Neural cell (in vitro differentiated cells): Measurements from ENCODE around the gene CCDC24. TPM values are rescaled to one million over a fixed set of nuclear protein-coding genes. Genes with fewer than 3 reads are reported as not detected.

Experiments used
- H2AFZ ChIP-seq: fragments of 200-600, 300-800 bp; sonication (generic), shearing (Covaris generic); 2 replicates; pipeline ENCODE4 v1.6.0; 2014; ENCODE audit warnings: low read depth, mild to moderate bottlenecking, antibody characterized with exemption, low read length, moderate library complexity
- H3F3A ChIP-seq: fragments of 200-600 bp; shearing (Covaris generic); 2 replicates; pipeline ENCODE4 v1.6.1; 2016; ENCODE audit warnings: mild to moderate bottlenecking, moderate library complexity, mixed read lengths, antibody characterized with exemption, low read length; ENCODE audit not compliant: insufficient read depth, poor library complexity, severe bottlenecking
- H3K27ac ChIP-seq: fragments of 200-600, 300-800 bp; sonication (generic), shearing (Covaris generic); 2 replicates; pipeline ENCODE4 v1.5.1; 2014; ENCODE audit warnings: mild to moderate bottlenecking, low read length, moderate library complexity
- H3K27me3 ChIP-seq: fragments of 300-800, 200-600 bp; sonication (generic), shearing (Covaris generic); 2 replicates; pipeline ENCODE4 v1.6.0; 2014; ENCODE audit warnings: mild to moderate bottlenecking, low read depth, low read length, moderate library complexity; ENCODE audit not compliant: insufficient read depth
- H3K36me3 ChIP-seq: fragments of 300-800, 200-600 bp; sonication (generic), shearing (Covaris generic); 2 replicates; pipeline ENCODE4 v1.5.1; 2014; ENCODE audit warnings: mild to moderate bottlenecking, antibody characterized with exemption, low read length, moderate library complexity; ENCODE audit not compliant: insufficient read depth
- H3K4me2 ChIP-seq: fragments of 300-800, 200-600 bp; sonication (generic), shearing (Covaris generic); 2 replicates; pipeline ENCODE4 v1.6.0; 2014; ENCODE audit warnings: mild to moderate bottlenecking, low read length
- H3K4me3 ChIP-seq: fragments of 300-800, 200-600 bp; sonication (generic), shearing (Covaris generic); 2 replicates; pipeline ENCODE4 v1.5.1; 2014; ENCODE audit warnings: mild to moderate bottlenecking, low read length, moderate library complexity
- H3K79me2 ChIP-seq: fragments of 200-600 bp; shearing (Covaris generic); replicated peaks from 2 replicates; pipeline ENCODE4 v1.6.0; 2014; ENCODE audit warnings: mild to moderate bottlenecking, low read length, moderate library complexity; ENCODE audit not compliant: insufficient read depth
- H3K9ac ChIP-seq: fragments of 300-800, 200-600 bp; sonication (generic), shearing (Covaris generic); 2 replicates; pipeline ENCODE4 v1.6.1; 2016; ENCODE audit warnings: mild to moderate bottlenecking, low read length, mixed read lengths
- H3K9me2 ChIP-seq: fragments of 200-600 bp; shearing (Covaris generic); 2 replicates; pipeline ENCODE4 v1.6.1; 2016; ENCODE audit warnings: mild to moderate bottlenecking, low read length, mixed read lengths; ENCODE audit not compliant: insufficient read depth
- H3K9me3 ChIP-seq: fragments of 200-600, 300-800 bp; sonication (generic), shearing (Covaris generic); 2 replicates; pipeline ENCODE4 v1.6.1; 2016; ENCODE audit warnings: mild to moderate bottlenecking, mixed run types, low read length, moderate library complexity, mixed read lengths
- H4K20me1 ChIP-seq: fragments of 200-600 bp; shearing (Covaris generic); 2 replicates; pipeline ENCODE4 v1.6.1; 2016; ENCODE audit warnings: mild to moderate bottlenecking, mixed run types; ENCODE audit not compliant: insufficient read depth
- EP300 ChIP-seq: fragments of 450-650 bp; conservative IDR thresholded peaks from 2 replicates; pipeline ENCODE4 v1.6.1; 2014; ENCODE audit warnings: antibody characterized with exemption, mild to moderate bottlenecking, moderate library complexity; ENCODE audit not compliant: poor library complexity, severe bottlenecking
- EZH2 ChIP-seq: fragments of 200-600, 300-800 bp; shearing (Covaris generic), sonication (generic); IDR thresholded peaks from 2 replicates; pipeline ENCODE4 v1.6.1; 2014; ENCODE audit warnings: antibody characterized with exemption, low read length, borderline replicate concordance, mild to moderate bottlenecking; ENCODE audit not compliant: insufficient read depth, poor library complexity, severe bottlenecking
- MXI1 ChIP-seq: fragments of 450-650 bp; conservative IDR thresholded peaks from 2 replicates; pipeline ENCODE4 v1.6.1; 2014; ENCODE audit warnings: antibody characterized with exemption, mild to moderate bottlenecking; ENCODE audit not compliant: poor library complexity, severe bottlenecking
- POLR2AphosphoS5 ChIP-seq: IDR thresholded peaks from 2 replicates; pipeline ENCODE4 v1.6.1; 2012
- RAD21 ChIP-seq: fragments of 450-650 bp; conservative IDR thresholded peaks from 2 replicates; pipeline ENCODE4 v1.6.1; 2014; ENCODE audit warnings: antibody characterized with exemption, mild to moderate bottlenecking, moderate library complexity
- SMC3 ChIP-seq: fragments of 450-650 bp; conservative IDR thresholded peaks from 2 replicates; pipeline ENCODE4 v1.6.1; 2014; ENCODE audit warnings: antibody characterized with exemption, mild to moderate bottlenecking, moderate library complexity; ENCODE audit not compliant: poor library complexity
- TAF1 ChIP-seq: IDR thresholded peaks from 2 replicates; pipeline ENCODE4 v1.6.1; 2012; ENCODE audit warnings: low read depth
- polyA plus RNA-seq: library from polyadenylated mRNA; depleted of rRNA; stranded (reverse); fragments of >200 nt; gene quantifications from 2 replicates; pipeline ENCODE4 v1.2.3, GENCODE V29; 2014
- TF ChIP-seq, protein P1 (sequence below): IDR thresholded peaks from 2 replicates; pipeline ENCODE4 v1.6.1; 2012; ENCODE audit warnings: borderline replicate concordance
- TF ChIP-seq, protein P2 (sequence below): fragments of 450-650 bp; IDR thresholded peaks from 2 replicates; pipeline ENCODE4 v1.5.1; 2014; ENCODE audit warnings: antibody characterized with exemption, mild to moderate bottlenecking, moderate library complexity; ENCODE audit not compliant: poor library complexity, severe bottlenecking

CCDC24 gene
- polyA plus RNA-seq, 1 donor from 2014 or later = 16.5 TPM

DNA sequence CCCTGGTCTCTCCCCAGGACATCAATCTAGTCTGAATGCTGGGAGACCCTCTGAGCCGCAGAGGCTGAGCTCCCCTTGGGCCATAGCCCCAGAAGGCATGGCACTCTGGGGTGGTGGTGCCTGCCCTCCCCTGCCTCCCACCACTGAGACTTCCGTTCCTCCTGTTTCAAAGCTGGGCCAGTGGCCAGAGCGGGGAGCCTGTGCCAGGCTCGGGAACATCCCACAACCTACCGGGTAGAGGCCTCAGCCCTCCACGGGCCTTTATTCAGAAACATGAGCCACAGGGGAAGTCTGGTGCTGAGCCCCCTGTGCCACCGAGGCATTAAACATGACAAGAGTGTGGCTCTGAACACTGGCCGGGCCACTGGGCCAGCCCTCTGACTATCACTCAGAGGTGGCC is 8.1 kb downstream of the CCDC24 start:
- Histone ChIP-seq H3K27me3 (no peaks in the 10 kb centered on the region), H3K9me3 (no peaks in the 10 kb centered on the region), H3K27ac (no peak overlapping the region), H3K4me2 (no peak overlapping the region), H3K79me2 (no peaks in the 10 kb centered on the region), H3K9ac (no peak overlapping the region), H3F3A (no peaks in the 10 kb centered on the region), H2AFZ (no peak overlapping the region), H3K4me3 (no peak overlapping the region), H3K36me3 (no peaks in the 10 kb centered on the region), H3K9me2 (no peaks in the 10 kb centered on the region), H4K20me1 (no peaks in the 10 kb centered on the region)
- no peak for TF ChIP-seq EP300
- TF ChIP-seq MXI1 = no peak
- no peak for TF ChIP-seq RAD21
- TF ChIP-seq, protein P1, sequence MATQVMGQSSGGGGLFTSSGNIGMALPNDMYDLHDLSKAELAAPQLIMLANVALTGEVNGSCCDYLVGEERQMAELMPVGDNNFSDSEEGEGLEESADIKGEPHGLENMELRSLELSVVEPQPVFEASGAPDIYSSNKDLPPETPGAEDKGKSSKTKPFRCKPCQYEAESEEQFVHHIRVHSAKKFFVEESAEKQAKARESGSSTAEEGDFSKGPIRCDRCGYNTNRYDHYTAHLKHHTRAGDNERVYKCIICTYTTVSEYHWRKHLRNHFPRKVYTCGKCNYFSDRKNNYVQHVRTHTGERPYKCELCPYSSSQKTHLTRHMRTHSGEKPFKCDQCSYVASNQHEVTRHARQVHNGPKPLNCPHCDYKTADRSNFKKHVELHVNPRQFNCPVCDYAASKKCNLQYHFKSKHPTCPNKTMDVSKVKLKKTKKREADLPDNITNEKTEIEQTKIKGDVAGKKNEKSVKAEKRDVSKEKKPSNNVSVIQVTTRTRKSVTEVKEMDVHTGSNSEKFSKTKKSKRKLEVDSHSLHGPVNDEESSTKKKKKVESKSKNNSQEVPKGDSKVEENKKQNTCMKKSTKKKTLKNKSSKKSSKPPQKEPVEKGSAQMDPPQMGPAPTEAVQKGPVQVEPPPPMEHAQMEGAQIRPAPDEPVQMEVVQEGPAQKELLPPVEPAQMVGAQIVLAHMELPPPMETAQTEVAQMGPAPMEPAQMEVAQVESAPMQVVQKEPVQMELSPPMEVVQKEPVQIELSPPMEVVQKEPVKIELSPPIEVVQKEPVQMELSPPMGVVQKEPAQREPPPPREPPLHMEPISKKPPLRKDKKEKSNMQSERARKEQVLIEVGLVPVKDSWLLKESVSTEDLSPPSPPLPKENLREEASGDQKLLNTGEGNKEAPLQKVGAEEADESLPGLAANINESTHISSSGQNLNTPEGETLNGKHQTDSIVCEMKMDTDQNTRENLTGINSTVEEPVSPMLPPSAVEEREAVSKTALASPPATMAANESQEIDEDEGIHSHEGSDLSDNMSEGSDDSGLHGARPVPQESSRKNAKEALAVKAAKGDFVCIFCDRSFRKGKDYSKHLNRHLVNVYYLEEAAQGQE = no peak
- TF ChIP-seq, protein P2, sequence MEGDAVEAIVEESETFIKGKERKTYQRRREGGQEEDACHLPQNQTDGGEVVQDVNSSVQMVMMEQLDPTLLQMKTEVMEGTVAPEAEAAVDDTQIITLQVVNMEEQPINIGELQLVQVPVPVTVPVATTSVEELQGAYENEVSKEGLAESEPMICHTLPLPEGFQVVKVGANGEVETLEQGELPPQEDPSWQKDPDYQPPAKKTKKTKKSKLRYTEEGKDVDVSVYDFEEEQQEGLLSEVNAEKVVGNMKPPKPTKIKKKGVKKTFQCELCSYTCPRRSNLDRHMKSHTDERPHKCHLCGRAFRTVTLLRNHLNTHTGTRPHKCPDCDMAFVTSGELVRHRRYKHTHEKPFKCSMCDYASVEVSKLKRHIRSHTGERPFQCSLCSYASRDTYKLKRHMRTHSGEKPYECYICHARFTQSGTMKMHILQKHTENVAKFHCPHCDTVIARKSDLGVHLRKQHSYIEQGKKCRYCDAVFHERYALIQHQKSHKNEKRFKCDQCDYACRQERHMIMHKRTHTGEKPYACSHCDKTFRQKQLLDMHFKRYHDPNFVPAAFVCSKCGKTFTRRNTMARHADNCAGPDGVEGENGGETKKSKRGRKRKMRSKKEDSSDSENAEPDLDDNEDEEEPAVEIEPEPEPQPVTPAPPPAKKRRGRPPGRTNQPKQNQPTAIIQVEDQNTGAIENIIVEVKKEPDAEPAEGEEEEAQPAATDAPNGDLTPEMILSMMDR = no peak
- no peak for TF ChIP-seq SMC3
- TF ChIP-seq POLR2AphosphoS5 = no peak
- TF ChIP-seq EZH2 = no peak
- no peak for TF ChIP-seq TAF1

DNA sequence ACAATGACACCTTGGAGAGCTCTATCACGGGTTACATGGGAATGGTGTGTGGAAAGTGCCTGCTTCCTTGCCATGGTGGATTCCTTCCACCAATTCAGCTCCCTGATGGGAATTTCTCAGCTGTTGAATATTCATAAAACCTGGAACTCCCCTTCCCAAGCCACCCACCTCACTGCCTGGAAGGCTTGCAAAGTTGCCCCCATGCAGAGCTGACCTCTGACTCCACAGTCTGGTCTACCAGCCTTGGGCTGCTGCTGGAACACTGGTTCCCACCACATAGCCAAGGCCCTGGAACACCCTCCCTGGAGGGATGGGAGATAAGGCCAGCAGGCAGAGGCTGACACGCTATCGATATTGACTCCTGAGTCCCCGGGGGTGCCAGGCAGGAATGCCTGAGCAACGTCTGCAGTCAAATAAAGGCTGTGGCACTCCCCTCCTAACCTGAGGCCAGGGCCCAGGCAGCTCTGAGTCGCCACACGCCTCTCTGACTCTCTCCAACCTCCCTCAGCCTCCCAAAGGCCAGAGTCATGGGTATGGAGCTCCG is 8.8 kb downstream of the CCDC24 start:
- Histone ChIP-seq H3K9me2 (no peaks in the 10 kb centered on the region), H3F3A (no peaks in the 10 kb centered on the region), H3K27me3 (no peaks in the 10 kb centered on the region), H3K4me2 (no peak overlapping the region), H3K4me3 (no peak overlapping the region), H3K9ac (no peak overlapping the region), H3K9me3 (no peaks in the 10 kb centered on the region), H3K79me2 (no peaks in the 10 kb centered on the region), H3K36me3 (no peaks in the 10 kb centered on the region), H3K27ac (no peak overlapping the region), H4K20me1 (no peaks in the 10 kb centered on the region), H2AFZ (no peak overlapping the region)
- TF ChIP-seq EP300 = no peak
- TF ChIP-seq, protein P2 = no peak
- TF ChIP-seq EZH2 = no peak
- no peak for TF ChIP-seq SMC3
- no peak for TF ChIP-seq POLR2AphosphoS5
- no peak for TF ChIP-seq MXI1
- TF ChIP-seq TAF1 = no peak
- TF ChIP-seq RAD21 = no peak
- TF ChIP-seq, protein P1 = no peak
